HPDE6-E6E7 (cell line): Measurements from ENCODE around the gene TGFBR3.

Experiments used
- DNase-seq: peaks from one replicate; pipeline ENCODE4 v3.0.0; 2011; ENCODE audit warnings: missing footprints; ENCODE audit errors: extremely low spot score

Gene TGFBR3

DNA sequence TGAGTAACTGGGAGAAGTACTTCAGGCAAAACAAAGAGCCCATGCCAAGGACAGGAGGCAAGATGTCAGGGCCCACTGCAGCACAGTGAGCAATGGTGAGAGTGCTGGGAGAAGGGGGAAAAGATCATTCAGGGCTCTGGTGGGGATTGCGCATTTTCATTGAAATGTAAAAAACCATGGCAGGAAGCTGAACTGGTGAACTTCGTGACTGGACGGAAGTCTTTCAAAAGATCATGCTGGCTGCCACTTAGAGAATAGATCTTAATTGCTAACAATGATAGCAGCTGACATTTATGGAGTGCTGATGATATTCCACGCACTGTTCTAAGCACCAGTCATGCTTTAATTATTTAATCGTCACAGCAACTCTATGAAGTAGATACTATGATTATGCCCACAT is 107.0 kb downstream of the TGFBR3 start:
- DNase-seq, result no peak

DNA sequence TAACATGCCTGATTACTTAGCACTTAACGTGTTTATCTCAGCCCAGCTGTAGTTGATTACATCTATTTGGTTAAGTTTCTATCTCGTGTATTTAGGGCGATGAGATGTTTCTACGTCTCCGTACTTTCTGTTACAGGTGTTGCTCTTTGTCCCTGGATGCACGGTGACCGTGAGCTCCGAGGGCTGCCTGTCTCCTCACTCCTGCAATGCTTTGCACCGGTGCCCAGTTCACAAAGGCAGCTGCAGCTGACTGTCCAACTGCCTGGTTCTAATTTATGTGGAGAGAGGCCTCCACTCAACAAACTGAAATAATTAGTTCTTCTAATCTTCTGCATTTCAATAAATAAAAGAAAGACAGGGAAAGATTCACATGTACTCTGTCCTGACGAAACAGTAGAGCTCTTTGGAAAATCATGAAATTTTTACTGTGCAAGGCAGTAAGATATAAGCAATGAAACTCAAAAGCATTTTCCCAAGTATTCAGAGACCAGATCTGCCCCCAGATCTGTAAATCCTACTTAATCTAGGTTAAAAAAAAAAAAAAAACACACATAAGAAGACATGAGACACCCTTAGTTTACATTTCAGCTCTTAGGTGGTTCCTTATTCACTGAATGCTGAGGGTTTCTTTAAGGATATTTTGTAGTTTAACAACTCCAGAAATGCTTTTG is 108.2 kb downstream of the TGFBR3 start:
- DNase-seq, result no peak

DNA sequence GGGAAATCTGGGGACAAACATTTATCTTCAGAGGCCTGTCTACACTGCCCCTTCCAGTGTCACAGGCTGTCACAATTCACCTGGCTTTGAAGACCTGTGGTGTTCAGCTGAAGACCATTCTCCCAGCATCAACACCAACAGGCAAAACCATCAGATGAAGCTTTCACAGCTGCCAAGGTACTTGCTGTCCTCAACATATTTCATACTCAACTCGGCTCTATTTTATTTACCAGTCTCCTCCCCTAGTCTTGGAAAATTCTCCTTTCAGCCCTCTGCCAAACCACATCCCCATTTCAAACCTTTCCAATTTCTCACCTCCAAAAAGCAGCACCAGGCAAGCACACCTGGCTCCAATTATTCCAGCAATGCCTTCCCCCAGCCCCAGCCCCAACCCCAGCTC is 108.8 kb downstream of the TGFBR3 start:
- no peak for DNase-seq

DNA sequence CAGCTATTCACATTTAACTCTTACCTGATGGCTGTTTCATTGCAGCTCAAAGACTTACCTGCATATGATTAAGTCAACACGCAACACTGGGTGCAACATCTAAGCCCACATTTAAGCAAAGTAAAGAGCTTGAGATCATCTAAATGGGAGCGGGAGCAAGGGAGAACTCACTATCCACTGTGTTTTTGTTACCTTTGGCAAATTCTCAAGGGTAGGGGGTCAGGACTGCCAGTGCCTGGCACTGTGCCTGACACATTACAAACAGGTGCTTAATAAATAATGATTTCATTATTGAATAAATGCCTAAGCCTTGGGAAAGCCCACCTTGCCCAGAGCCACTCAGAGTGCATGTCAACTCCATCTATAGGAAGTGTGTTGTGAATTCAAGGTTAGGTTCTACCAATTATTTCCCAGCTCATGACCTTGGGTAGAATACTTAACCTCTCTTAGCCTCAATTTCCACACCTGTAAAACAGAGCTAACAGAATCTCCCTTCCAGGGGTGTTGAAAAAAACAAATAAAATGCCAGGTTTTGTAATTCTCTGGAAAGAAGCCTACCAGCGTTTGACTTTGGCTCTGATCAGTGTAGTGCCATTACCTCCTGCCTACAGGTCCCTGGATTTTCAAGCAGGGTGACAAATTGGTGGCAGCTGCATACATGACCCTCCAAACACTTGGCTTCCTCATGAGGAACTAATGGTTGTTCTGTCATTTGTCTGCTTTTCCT is 109.7 kb downstream of the TGFBR3 start:
- no peak for DNase-seq

DNA sequence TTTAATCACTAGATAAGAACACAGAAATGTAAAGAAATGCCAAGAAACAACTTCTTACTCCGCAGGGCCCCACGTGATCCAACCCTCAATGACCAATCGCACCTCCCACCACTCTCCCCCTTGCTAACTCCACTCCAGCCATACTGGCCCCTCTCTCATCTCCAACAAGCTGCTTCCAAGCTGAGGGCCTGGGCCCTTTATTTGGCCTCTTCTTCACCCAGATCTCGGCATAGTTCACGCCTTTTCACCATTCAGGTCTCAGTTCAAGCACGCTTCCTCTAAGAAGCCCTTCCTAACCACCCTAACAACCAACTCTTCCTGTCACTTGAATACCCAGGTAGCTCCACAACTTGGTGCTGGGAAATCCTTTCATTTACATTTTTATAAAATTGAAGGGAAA is 110.7 kb downstream of the TGFBR3 start:
- no peak for DNase-seq

DNA sequence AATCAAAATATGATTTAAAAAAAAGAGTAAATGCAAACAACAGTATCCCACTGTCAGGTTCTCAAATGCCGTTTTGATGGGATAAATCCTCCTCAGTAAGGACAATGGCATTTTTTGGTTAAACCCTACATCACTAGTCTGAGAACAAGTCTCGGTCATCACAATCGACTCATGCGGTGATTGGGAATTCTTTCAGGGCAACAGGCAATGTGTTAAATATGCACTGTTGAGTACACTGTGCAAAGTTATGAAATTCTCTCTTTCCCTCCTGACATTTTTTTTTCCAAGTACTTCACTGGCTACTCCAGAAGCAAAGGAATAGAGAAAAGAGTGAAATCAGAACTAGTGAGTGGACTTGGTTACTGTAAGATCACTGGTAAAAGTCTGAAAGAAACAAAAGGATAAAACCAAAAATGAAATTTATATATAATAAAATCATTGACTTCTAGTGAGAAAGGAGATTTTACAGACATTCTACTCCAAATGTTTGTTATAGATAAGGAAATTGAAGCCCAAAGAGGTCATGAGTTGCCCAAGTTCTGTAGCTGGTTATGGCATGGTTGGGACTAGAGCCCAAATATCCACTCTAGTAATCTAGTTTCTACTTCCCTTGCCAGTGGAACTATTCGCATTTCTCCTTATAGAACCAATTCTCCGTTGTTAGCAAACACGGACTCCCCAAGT is 111.3 kb downstream of the TGFBR3 start:
- DNase-seq, result no peak

DNA sequence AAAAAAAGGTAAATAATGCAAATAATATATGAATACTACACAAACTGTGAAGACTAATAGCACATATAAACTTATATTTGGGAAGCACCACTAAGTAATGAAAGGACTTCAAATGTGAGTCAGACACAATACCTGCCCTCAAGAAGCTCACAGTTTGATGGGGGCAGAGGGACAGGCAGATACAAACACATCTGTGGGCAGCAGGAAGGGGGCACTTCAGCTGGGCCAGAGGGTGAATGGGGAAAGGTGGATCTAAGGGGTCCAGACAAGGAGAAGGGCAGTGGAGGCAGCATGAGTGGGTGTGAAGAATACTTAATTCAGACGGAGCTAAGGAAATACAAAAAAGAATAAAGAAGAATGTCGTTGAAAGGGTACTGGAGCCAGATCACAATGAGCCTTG is 114.2 kb downstream of the TGFBR3 start:
- DNase-seq, result no peak

DNA sequence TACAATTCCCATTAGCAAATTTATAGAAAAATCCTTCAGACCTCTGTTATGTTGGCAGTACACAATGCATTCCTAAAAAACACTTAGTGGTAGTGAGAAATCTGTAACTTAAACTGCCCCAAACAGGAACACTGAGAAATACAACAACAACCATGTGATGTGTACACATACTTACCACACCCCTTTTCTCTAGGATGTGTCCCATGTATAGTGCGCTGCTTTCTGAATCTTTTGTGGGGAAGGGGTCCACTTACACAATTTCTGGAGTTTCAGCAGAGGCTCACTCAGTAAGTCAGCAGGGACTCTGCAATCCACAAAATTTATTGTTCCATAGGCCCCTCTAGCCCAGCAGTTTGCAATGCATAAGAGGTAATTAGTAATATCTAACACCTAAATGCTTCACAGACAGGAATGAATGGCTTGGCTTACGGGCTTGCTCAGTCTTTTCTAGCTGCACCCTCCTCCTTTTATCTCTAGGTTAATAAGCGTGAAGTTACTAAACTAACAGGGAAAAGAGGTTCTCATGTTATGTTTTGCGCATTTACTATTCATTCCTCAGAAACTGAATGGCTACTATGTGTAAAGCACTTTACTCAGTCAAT is 115.2 kb downstream of the TGFBR3 start:
- no peak for DNase-seq

DNA sequence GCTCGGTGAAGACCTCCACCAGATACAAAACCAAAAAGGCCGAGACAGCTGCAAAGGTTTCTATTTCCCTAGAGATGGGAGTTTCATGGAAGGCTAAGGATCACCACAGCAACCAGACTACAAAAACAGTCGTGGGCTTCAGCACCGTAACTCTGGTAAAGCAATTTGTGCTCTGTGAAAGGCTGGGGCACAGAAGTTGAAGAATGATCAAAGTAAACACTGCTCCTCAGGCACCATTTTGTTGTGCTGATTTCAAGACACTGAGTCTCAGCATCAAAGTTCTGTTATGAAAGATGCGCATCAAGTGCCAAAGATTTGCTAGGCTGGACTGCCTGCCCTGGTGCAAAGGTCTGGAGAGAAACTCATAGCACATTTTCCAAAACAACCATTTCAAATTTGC is 116.2 kb downstream of the TGFBR3 start:
- DNase-seq, result no peak

DNA sequence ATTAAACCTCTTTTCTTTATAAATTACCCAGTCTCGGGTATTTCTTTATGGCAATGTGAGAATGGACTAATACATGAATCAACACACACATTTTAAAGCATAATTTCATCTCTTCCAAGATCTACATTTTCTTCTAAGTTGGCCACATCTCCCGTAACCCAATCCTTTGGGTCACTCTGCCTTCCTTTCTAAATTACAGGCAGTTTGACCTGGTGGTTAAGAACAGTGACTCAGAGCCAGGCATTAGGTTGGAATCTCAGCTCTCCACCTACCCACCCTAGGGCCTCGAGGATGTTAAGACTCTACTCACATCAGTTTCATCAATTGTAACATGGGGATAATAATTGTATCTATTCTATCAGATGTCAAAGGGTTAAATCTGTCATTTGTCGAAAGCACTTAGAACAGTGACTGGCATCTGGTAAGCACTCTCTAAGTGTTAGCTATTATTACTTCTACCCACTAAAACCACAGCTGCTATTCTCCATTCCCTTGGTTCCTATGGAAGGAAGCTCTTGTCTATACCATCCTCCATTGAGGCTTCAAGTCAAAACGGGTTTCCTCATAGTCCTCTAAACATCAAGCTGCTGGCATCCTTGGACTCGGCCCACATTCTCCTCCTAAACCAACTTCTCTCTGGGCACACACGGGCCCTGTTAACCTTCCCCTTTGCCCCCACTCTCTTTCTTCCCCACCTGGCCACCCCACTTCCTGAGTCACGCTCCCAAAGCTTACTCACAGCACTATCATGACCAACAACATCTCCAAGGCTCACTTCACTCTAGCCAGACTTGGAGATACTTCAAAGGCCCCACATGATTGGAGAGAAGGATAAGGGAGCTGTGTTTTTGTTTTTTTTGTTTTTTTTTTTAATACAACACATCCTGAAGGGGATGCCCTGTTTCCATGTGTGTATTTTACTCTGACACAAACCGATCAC is 116.9 kb downstream of the TGFBR3 start:
- DNase-seq, result no peak

DNA sequence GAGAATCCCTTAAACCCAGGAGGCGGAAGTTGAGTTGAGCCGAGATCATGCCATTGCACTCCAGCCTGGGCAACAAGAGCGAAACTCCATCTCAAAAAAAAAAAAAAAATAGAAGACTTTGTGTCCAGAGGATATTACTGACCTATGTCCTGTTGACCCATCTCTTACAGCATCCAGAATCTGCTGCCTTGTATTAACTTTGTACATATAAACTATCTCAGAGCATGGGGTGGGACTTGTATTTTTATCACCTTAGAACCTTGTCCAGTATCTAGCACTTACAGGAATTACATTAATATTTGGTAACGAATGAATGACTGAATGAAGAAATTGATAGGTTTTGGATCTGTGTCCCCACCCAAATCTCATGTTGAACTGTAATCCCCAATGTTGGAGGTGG is 117.8 kb downstream of the TGFBR3 start:
- no peak for DNase-seq

DNA sequence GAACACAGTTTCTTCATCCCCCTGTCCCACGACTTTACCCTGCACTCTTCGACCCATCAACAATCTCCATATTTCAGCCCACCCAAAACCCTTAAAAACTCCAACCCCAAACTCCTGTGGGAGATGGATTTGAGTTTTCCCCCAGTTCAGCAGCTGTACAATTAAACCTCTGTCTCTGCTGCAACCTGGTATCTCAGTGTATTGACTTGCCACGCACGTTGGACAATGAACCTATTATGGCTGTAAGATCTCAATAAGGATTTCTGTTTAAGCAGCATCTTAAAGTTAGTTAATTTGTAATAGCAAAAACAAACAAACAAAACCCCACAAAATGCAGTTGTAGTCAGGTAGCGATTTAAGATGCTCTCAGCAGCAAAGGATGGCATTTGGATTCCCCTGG is 119.1 kb downstream of the TGFBR3 start:
- DNase-seq, result no peak

DNA sequence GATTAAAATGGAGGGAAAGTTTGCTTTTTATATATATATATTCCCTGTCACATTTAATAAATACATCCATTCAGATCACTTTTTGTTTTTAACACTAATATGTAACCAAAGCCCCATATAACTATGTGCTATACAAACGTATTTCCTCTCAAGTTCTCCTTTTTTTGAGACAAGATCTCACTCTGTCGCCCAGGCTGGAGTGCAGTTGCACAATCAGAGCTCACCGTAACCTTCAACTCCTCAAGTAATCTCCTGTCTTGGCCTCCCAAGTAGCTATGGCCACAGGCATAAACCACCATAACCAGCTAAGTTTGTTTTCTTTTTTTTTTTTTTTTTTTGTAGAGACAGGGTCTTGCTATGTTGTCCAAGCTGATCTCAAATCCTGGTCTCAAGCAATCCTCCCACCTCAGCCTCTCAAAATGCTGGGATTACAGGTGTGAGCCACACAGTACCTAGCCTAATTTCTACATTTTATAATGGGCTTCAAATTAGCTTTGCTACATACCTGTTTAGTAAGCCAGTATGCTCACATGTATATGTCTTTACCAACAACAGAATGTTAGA is 120.0 kb downstream of the TGFBR3 start:
- no peak for DNase-seq

DNA sequence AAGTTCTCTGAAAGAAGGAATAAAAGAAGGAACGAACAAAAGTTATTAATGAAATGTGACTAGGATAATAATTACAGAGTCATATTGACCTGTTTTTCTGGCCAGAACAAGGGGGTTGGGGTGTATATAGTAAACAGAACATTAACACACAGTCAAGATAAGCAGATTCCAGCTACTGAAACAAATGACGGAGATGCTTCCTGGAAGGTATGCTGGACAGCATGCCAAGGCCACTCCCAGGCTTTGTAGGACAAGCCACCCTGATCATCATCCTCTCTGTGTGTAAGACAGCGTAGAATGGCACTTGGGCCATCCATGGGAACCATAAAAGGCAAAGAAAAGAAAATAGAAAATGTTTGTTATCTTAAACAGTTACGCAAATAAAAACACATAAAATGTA is 120.7 kb downstream of the TGFBR3 start:
- no peak for DNase-seq

DNA sequence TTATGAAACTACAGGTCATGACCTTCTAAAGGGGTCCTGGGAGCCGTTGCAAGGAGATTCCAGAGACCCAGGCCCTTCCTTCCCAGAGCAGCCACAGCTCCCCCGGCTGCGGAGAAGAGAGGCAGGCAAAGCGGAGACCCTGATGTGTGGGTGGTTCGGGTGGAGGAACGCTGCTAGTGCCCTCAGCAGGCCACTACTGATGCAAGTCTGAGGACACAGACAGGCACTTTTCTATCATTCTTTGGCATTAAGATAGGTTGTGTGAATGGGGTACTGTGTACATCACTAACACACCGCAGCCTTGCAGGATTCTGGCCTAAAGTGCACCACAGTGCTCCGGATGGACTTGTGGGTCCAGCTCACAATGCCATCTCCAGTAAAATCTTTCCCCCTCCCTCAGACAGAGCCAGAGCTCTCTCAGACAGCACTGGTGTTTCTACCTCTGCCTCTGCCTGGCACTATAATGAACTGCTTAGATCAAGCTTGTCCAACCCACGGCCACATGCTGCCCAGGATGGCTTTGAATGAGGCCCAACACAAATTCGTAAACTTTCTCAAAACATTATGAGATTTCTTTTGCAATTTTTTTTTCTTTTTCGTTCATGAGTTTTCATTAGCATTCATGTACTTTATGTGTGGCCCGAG is 121.4 kb downstream of the TGFBR3 start:
- DNase-seq, result no peak

DNA sequence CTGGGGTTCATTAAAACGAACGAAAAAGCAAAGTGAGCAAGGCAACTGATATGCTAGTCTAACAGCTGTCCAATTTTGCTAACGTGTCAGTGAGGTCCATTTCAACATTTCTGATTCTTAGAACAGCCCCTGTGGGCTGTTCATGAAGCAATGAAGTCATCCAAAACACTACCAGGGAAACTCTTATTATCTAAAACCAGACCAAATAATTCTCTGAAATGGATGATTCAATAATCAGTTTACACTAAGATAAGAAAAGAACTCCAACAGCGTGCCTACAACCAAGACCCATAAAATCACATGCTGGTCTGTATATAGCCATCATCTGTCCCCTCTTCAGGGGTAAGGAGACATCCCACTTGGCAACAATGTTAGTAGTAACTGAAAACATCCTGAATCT is 122.7 kb downstream of the TGFBR3 start:
- DNase-seq, result no peak

DNA sequence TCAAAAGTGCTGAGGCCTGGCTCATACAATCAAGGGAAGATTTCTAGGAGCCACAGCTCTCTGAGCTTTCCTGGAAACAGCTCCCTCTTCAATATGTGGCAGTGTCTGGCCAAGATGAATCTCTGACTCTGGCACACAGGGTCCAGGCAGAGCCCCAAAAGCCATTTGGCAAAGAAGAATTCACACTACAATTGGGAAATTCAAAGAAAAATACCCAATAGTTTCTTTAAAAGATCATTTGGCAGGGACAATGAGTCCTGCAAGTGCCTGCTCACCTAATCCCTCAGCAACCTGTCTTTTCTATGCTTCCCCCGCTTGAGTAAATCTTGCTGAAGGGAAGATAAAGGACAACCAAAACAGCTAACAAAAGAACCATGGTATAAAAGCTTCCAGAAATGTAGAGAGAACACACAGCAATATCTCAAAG is 124.6 kb downstream of the TGFBR3 start:
- DNase-seq, result no peak

DNA sequence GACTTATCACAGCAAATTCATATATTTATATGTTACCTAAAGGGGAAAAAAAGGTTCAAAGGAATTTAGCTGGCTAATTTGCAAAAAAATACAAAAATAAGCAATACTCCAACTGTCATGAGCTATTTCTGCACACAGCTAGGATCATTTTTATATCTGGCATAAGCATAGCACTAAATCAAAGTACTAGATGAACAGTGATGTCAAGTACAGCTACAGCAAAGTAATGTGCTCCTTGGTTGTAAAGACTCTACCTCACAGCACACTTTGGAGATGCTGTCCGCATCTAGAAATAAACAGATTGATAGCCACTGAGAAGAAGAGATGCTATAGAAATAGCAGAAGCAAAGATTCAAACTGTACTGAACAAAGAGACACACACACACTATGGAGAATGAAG is 125.4 kb downstream of the TGFBR3 start:
- no peak for DNase-seq

DNA sequence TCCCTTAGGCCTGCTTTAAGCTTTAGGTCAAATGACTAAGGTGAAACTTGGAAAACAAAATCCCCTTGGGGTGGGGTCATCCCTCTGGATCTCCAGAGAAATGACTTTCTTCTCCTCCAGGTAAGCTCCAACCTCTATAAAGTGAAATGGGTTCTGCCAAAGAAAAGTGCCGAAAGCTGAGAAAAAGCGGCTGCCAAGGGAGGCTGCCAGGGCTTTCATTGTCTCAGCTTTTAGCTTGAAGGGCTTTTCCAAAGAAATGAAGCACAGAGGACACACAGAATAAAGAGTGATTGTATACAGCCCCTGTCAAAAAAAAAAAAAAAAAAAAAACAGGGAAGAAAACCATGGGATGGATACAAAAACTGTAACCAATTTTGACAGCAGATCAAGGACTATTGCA is 126.9 kb downstream of the TGFBR3 start:
- DNase-seq, result no peak

DNA sequence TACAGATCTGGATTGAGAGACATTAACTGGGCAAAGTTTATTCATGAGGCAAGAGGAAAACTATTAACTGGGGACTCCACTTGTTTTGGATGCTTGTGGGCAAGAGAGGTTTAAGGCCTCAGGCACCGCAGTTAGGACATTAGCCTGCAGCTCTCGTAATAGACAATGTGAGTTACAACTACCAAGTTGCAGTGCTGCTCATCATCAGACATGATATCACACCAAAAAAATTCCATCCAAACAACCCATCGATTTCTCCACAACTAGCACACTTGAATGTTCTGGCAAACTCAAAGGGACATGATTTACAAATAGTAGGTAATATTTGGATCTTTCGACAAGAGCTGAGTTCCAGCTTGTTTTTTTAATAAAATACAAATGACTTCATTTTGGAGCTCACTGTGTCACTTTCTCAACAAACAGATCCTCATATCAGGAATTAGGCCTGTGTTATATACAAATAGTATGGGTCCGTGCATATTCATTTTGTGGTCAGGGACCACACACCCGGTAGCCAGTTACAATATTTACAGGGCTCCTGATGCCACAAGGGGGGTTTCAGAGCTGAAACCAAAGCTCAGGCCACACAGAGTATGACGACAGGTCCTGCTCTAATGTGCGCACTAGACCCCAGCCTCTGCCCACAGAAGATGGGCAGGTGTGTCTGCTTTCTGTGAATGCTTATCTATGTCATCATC is 128.0 kb downstream of the TGFBR3 start:
- no peak for DNase-seq
